K562 treated with DMSO at 1 percent for 4 hours (cell line): ENCODE measurements around the gene C19orf47. TPM values are rescaled to one million over a fixed set of nuclear protein-coding genes. Genes with fewer than 3 reads are reported as not detected.

ENCODE experiments used
- total RNA-seq: library from RNA; unstranded; fragments of 300-600 nt; gene quantifications from 2 replicates; pipeline ENCODE4 v1.2.3, GENCODE V29; 2022; ENCODE audit not compliant: insufficient read depth

Gene C19orf47
- total RNA-seq, result 8.1 and 9.8 TPM in 2 replicates

DNA sequence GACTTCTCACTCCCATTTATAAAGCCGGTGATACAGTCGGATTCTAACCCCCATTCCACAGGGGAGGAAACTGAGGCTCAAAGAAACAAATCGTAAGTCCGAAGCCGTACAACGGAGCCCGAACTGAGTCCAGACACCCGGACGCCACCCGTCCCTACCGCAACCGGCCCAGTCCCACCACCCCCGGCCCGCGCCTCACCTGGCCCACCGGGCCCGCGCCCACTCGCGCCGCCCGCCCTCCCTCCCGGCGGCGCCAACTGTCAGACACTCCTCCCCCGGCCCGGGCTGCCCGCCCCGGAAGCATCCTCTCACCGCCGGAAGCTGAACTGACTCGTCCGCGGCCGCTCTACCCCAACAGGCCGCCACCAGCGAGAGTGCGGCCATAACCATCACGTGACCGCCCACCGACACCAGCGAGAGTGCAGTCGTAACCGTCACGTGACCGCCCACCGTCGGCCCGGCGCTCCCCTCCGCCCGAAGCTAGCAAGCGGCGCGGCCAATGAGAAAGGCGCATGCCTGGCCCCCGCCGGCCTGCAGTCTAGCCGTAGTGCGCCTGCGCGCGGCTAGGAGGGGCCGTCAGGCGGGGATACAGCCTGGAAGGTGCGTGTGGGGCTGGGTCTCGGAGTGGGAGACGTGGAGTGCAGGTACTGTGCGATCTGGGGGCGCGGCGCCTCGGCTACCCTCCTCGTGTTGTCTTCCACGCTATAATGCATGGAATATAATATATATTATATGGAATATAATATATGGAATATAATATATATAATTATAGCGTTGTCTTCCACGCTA lies at the start of gene C19orf47, which contains the start of gene PLD3:
C19orf47 (minus strand) TSS at position 273 of the 789 bp plus-strand sequence. CDS start 6,540 bp downstream, outside the sequence.
PLD3 (plus strand) TSS at position 571 of the 789 bp plus-strand sequence. CDS start 17,789 bp downstream, outside the sequence.

GRCh38 chr19:40390084-40390742 lies 42.0 kb upstream of the C19orf47 start, which contains the start of gene HIPK4:
TSS of gene HIPK4 (minus strand) at chr19:40390181. CDS start at chr19:40389902, 279 bp downstream.

GRCh38 chr19:40284501-40285352 lies 63.5 kb downstream of the C19orf47 start, which contains the start of gene AKT2:
TSS of gene AKT2 (minus strand) at chr19:40285345. CDS start at chr19:40265267, 20,078 bp downstream.

Other genes with a start within 250 kb of the C19orf47 start
- 11.2 and 12.8 TPM in 2 replicates for gene MAP3K10, start 157.0 kb downstream of the C19orf47 start, total RNA-seq
- gene TTC9B, start 130.0 kb downstream of the C19orf47 start, total RNA-seq, result not detected in 2 replicates
- 1.3 and 5.6 TPM in 2 replicates for gene CCNP, start 121.7 kb downstream of the C19orf47 start, total RNA-seq
- gene AKT2, start 63.1 kb downstream of the C19orf47 start, total RNA-seq, result 36.2 and 51.9 TPM in 2 replicates
- gene PLD3, start 298 bp upstream of the C19orf47 start, total RNA-seq, result 756 and 773 TPM in 2 replicates
- 0.24 TPM in 1 of 2 replicates, not detected in the other for gene HIPK4, start 41.8 kb upstream of the C19orf47 start, total RNA-seq
- gene PRX, start 65.0 kb upstream of the C19orf47 start, total RNA-seq, result 4.9 and 5.4 TPM in 2 replicates
- gene SERTAD1, start 77.6 kb upstream of the C19orf47 start, total RNA-seq, result 49.5 and 51.2 TPM in 2 replicates
- gene SERTAD3, start 95.9 kb upstream of the C19orf47 start, total RNA-seq, result 15.3 and 22.6 TPM in 2 replicates
- gene BLVRB, start 117.3 kb upstream of the C19orf47 start, total RNA-seq, result 1,097 and 1,296 TPM in 2 replicates
- gene SPTBN4, start 118.6 kb upstream of the C19orf47 start, total RNA-seq, result 1.8 and 3.7 TPM in 2 replicates
- 97.0 and 111 TPM in 2 replicates for gene SHKBP1, start 228.5 kb upstream of the C19orf47 start, total RNA-seq